HEK293 (cell line): Measurements from ENCODE around the gene SNTG2.

ENCODE experiments used
- BCL11B ChIP-seq: fragments of 450-650 bp; formaldehyde crosslinking; IDR thresholded peaks from 2 replicates; pipeline ENCODE4 v1.5.1; 2016; ENCODE audit warnings: low read depth, missing biosample characterization, missing genetic modification characterization
- MYNN ChIP-seq: fragments of 450-650 bp; formaldehyde crosslinking; IDR thresholded peaks from 2 replicates; pipeline ENCODE4 v1.5.1; 2016; ENCODE audit warnings: missing biosample characterization, missing genetic modification characterization, borderline replicate concordance
- ZSCAN16 ChIP-seq: fragments of 450-650 bp; formaldehyde crosslinking; IDR thresholded peaks from 2 replicates; pipeline ENCODE4 v1.5.1; 2016; ENCODE audit warnings: missing biosample characterization, missing genetic modification characterization
- TF ChIP-seq, protein P1 (sequence below): fragments of 450-650 bp; formaldehyde crosslinking; IDR thresholded peaks from 2 replicates; pipeline ENCODE4 v1.5.1; 2016; ENCODE audit warnings: missing biosample characterization, missing genetic modification characterization
- TF ChIP-seq, protein P2 (sequence below): IDR thresholded peaks from 2 replicates; pipeline ENCODE4 v1.6.1; 2011; ENCODE audit warnings: mild to moderate bottlenecking, low read depth, low read length, borderline replicate concordance

DNA sequence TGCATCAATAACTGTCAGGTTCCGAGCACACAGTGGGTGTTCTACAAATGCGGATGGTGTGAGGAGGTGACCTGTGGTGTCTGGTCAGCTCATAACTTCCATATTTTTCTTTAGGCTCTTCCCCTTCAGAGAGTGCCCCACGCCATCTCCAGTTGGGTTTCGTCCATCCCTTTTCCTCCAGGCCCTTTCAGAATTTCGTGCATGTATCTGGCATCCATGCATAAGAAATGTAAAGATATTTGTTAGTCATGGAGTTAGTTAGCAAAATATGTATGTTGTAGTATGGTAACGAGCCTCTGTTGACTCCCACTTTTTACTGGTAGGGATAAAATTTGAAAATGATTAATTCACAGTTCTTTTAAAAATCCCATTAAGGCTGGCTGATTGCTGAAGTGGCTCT lies 67.2 kb downstream of the SNTG2 start:
- TF ChIP-seq, protein P1, sequence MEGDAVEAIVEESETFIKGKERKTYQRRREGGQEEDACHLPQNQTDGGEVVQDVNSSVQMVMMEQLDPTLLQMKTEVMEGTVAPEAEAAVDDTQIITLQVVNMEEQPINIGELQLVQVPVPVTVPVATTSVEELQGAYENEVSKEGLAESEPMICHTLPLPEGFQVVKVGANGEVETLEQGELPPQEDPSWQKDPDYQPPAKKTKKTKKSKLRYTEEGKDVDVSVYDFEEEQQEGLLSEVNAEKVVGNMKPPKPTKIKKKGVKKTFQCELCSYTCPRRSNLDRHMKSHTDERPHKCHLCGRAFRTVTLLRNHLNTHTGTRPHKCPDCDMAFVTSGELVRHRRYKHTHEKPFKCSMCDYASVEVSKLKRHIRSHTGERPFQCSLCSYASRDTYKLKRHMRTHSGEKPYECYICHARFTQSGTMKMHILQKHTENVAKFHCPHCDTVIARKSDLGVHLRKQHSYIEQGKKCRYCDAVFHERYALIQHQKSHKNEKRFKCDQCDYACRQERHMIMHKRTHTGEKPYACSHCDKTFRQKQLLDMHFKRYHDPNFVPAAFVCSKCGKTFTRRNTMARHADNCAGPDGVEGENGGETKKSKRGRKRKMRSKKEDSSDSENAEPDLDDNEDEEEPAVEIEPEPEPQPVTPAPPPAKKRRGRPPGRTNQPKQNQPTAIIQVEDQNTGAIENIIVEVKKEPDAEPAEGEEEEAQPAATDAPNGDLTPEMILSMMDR (tag by site-specific recombination) = no peak
- TF ChIP-seq, protein P2, sequence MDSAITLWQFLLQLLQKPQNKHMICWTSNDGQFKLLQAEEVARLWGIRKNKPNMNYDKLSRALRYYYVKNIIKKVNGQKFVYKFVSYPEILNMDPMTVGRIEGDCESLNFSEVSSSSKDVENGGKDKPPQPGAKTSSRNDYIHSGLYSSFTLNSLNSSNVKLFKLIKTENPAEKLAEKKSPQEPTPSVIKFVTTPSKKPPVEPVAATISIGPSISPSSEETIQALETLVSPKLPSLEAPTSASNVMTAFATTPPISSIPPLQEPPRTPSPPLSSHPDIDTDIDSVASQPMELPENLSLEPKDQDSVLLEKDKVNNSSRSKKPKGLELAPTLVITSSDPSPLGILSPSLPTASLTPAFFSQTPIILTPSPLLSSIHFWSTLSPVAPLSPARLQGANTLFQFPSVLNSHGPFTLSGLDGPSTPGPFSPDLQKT = no peak
- TF ChIP-seq ZSCAN16 (tag by site-specific recombination) = no peak
- no peak for TF ChIP-seq MYNN (tag by site-specific recombination)
- no peak for TF ChIP-seq BCL11B (tag by site-specific recombination)
